GM12878 (cell line): ENCODE measurements around the gene TRRAP. TPM values are rescaled to one million over a fixed set of nuclear protein-coding genes. Genes with fewer than 3 reads are reported as not detected.

ENCODE experiments used
- ATAC-seq: fragments of 200-7000 bp; cut with Tn5 transposase; 3 replicates; pipeline ENCODE4 v1.9.1; 2020; ENCODE audit warnings: mild to moderate bottlenecking, moderate library complexity
- BruUV-seq: library from RNA; stranded (reverse); fragments of 400-500 nt; replicated peaks from 2 replicates; lab custom pipeline; 2021; lab: Mats Ljungman, UMichigan
- CTCF ChIA-PET: fragments of 300-600 bp; sonication (Branson Sonifier 250); formaldehyde crosslinking; extraction: SDS; loops from one replicate; lab custom pipeline; 2021; ENCODE audit warnings: inconsistent platforms; lab: Yijun Ruan, JAX
- POLR2A ChIA-PET: fragments of 350-600 bp; formaldehyde crosslinking; extraction: SDS; loops from one replicate; lab custom pipeline; 2021; ENCODE audit warnings: inconsistent platforms; lab: Charles Lee
- RAD21 ChIA-PET: fragments of 300-600 bp; sonication (Branson Sonifier 250); formaldehyde crosslinking; loops from one replicate; lab custom pipeline; 2023; ENCODE audit warnings: antibody characterized with exemption; ENCODE audit not compliant: unreplicated experiment; lab: Charles Lee
- SMC1A ChIA-PET: fragments of 300-600 bp; sonication (Branson Sonifier 250); formaldehyde crosslinking; loops from one replicate; lab custom pipeline; 2023; ENCODE audit not compliant: unreplicated experiment, uncharacterized antibody; lab: Charles Lee
- DNase-seq: peaks from one replicate; pipeline ENCODE4 v3.0.0-alpha.2; 2011; ENCODE audit warnings: low read depth, low spot score
- FAIRE-seq: peaks from 3 replicates; lab custom pipeline; 2011; peaks lifted over from hg19 to GRCh38; lab: Jason Lieb, UNC
- H2AFZ ChIP-seq: 2 replicates; pipeline ENCODE4 v1.6.0; 2011; ENCODE audit warnings: low read depth, low read length, control low read depth; ENCODE audit not compliant: control insufficient read depth
- H3K27ac ChIP-seq: 2 replicates; pipeline ENCODE4 v1.5.1; 2011; ENCODE audit warnings: control low read depth; ENCODE audit not compliant: control insufficient read depth, insufficient read depth
- H3K27me3 ChIP-seq, 2 experiments: replicated peaks in 1 of 2; 2 replicates each; pipeline versions ENCODE4 v1.6.0 to v1.6.1; 2011; ENCODE audit warnings: low read length in 1 of 2; ENCODE audit not compliant: control insufficient read depth in 2 of 2, insufficient read depth in 2 of 2
- H3K36me3 ChIP-seq, 2 experiments: 2 replicates each; pipeline ENCODE4 v1.5.1; 2011; ENCODE audit warnings: low read length in 1 of 2; ENCODE audit not compliant: control insufficient read depth in 2 of 2, insufficient read depth in 2 of 2
- H3K4me1 ChIP-seq: 2 replicates; pipeline ENCODE4 v1.6.1; 2011; ENCODE audit warnings: mild to moderate bottlenecking, low read length, moderate library complexity, mixed read lengths; ENCODE audit not compliant: control insufficient read depth, insufficient read depth
- H3K4me2 ChIP-seq: 2 replicates; pipeline ENCODE4 v1.6.0; 2011; ENCODE audit warnings: control low read depth; ENCODE audit not compliant: control insufficient read depth, insufficient read depth
- H3K4me3 ChIP-seq: fragments of 200-600 bp; sonication (generic); 2 replicates; pipeline ENCODE4 v1.5.1; 2016
- H3K79me2 ChIP-seq: 2 replicates; pipeline ENCODE4 v1.6.0; 2011; ENCODE audit warnings: low read length; ENCODE audit not compliant: control insufficient read depth, insufficient read depth
- H3K9ac ChIP-seq: 2 replicates; pipeline ENCODE4 v1.8.0; 2011; ENCODE audit warnings: low read length, control low read depth, mixed read lengths; ENCODE audit not compliant: control insufficient read depth, insufficient read depth
- H3K9me3 ChIP-seq: replicated peaks from 3 replicates; pipeline ENCODE4 v1.5.1; 2011; ENCODE audit warnings: mild to moderate bottlenecking, low read length; ENCODE audit not compliant: control insufficient read depth, insufficient read depth
- H4K20me1 ChIP-seq: 2 replicates; pipeline ENCODE4 v1.6.0; 2011; ENCODE audit not compliant: control insufficient read depth, insufficient read depth
- ASH2L ChIP-seq: fragments of 300-600, 200-600 bp; sonication (generic); IDR thresholded peaks from 2 replicates; pipeline ENCODE4 v1.6.1; 2017; ENCODE audit warnings: low read depth, mild to moderate bottlenecking, borderline replicate concordance
- BCLAF1 ChIP-seq: fragments of 450-650 bp; IDR thresholded peaks from 2 replicates; pipeline ENCODE4 v1.6.1; 2017; ENCODE audit warnings: antibody characterized with exemption, mild to moderate bottlenecking, moderate library complexity
- CEBPZ ChIP-seq: fragments of 150-350 bp; IDR thresholded peaks from 2 replicates; pipeline ENCODE4 v1.6.1; 2016; ENCODE audit warnings: low read depth, low read length
- DPF2 ChIP-seq: fragments of 450-650 bp; IDR thresholded peaks from 2 replicates; pipeline ENCODE4 v1.6.1; 2017; ENCODE audit warnings: mild to moderate bottlenecking
- EP300 ChIP-seq, 2 experiments: fragments of 150-350 bp in 1 of 2; IDR thresholded peaks; 2 replicates each; pipeline ENCODE4 v1.6.1; 2011 to 2012; ENCODE audit warnings: low read depth in 2 of 2, low read length in 2 of 2, borderline replicate concordance in 1 of 2, improper control_type of control experiment in 1 of 2, inconsistent platforms in 1 of 2; ENCODE audit not compliant: control insufficient read depth in 1 of 2
- FOXK2 ChIP-seq: fragments of 450-650 bp; IDR thresholded peaks from 2 replicates; pipeline ENCODE4 v1.6.1; 2017; ENCODE audit warnings: mild to moderate bottlenecking, moderate library complexity
- KAT2A ChIP-seq: conservative IDR thresholded peaks from 2 replicates; pipeline ENCODE4 v1.6.1; 2011; ENCODE audit warnings: low read depth, low read length; ENCODE audit not compliant: control insufficient read depth
- MAX ChIP-seq: IDR thresholded peaks from 2 replicates; pipeline ENCODE4 v1.6.1; 2012; ENCODE audit warnings: low read depth, low read length, improper control_type of control experiment
- NFIC ChIP-seq: IDR thresholded peaks from 2 replicates; pipeline ENCODE4 v1.6.1; 2012; ENCODE audit warnings: low read depth, mild to moderate bottlenecking, inconsistent platforms, low read length, moderate library complexity
- PBX3 ChIP-seq: IDR thresholded peaks from 2 replicates; pipeline ENCODE4 v1.6.1; 2011; ENCODE audit warnings: mild to moderate bottlenecking, low read depth, low read length, moderate library complexity; ENCODE audit not compliant: insufficient replicate concordance
- PML ChIP-seq: IDR thresholded peaks from 2 replicates; pipeline ENCODE4 v1.6.1; 2012; ENCODE audit warnings: low read length, inconsistent platforms
- SIN3A ChIP-seq: IDR thresholded peaks from 2 replicates; pipeline ENCODE4 v1.6.1; 2012; ENCODE audit warnings: low read depth, low read length, improper control_type of control experiment
- ZNF217 ChIP-seq: fragments of 450-650 bp; IDR thresholded peaks from 2 replicates; pipeline ENCODE4 v1.6.1; 2017; ENCODE audit warnings: antibody characterized with exemption, mild to moderate bottlenecking
- WGBS: methylation state at CpG from one replicate; pipeline ENCODE4 v1.1.6; 2016; ENCODE audit warnings: low lambda C conversion rate; ENCODE audit not compliant: insufficient replicate concordance, insufficient coverage; ENCODE audit errors: missing lambda C conversion rate; 5-methylcytosine and 5-hydroxymethylcytosine counted together
- in situ Hi-C: fragments of 300-500 bp; cut with MboI; formaldehyde crosslinking; loops from 9 replicates; pipeline ENCODE4 v1.14.3; 2018; ENCODE audit warnings: mixed read lengths
- intact Hi-C: fragments of 100-400 bp; cut with micrococcal nuclease; formaldehyde crosslinking; loops from one replicate; pipeline ENCODE4 v1.14.2; 2022; ENCODE audit not compliant: unreplicated experiment
- polyA plus RNA-seq, 11 experiments: library from polyadenylated mRNA; depleted of rRNA in 4 of 11; unstranded in 6 of 11; stranded (reverse) in 5 of 11; fragments of >200 nt; fragmentation: Nextera tagmentation in 4 of 11; fragmentation: Illumina TruSeq in 1 of 11; extraction: Ambion mirVana in 4 of 11; extraction: Trizol in 1 of 11; gene quantifications; 1 replicate in 1 of 11; 2 replicates in 10 of 11; pipeline versions ENCODE4 v1.2.1 to v1.2.3, GENCODE V29; 2011 to 2016; ENCODE audit warnings: inconsistent platforms in 2 of 11, missing spikeins in 2 of 11, low read depth in 1 of 11
- total RNA-seq, 4 experiments: library from RNA; depleted of rRNA in 3 of 4; stranded (reverse); fragments of >200 nt in 3 of 4; fragmentation: Illumina TruSeq in 1 of 4; extraction: Trizol in 1 of 4; gene quantifications; 2 replicates each; pipeline versions ENCODE4 v1.2.1 to v1.2.3, GENCODE V29; 2013 to 2021

TRRAP gene
- total and polyA plus RNA-seq, 10 of the 15 experiments (the other 5 are each of a cell fraction or from before 2014, with no cell fraction given): 1.1 to 39.3 (median 8.5) TPM

GRCh38 chr7:98933321-98933720 lies 55.0 kb downstream of the TRRAP start:
- CTCF ChIA-PET: no interaction called here

More at GRCh38 chr7:98933321-98933720, 55.0 kb downstream of the TRRAP start:
- Histone ChIP-seq H3K9ac (no peak overlapping the region), H3K79me2 (peaks cover 9% of the 10 kb centered on the region), H3K4me2 (no peak overlapping the region), H3K27ac (no peak overlapping the region), H3K4me3 (no peak overlapping the region), H3K4me1 (peaks cover 6% of the 10 kb centered on the region), H2AFZ (no peak overlapping the region), H4K20me1 (no peaks in the 10 kb centered on the region), H3K36me3 (peaks cover 22 to 42% of the 10 kb centered on the region in 2 experiments), H3K9me3 (no peaks in the 10 kb centered on the region), H3K27me3 (no peaks in the 10 kb centered on the region)
- SMC1A ChIA-PET: interaction anchor here (2.4 kb wide), 1 partner anchor 11 kb away, joined by 6 read pairs; no protein-coding TSS in a partner anchor
- no TSS peak for BruUV-seq
- TF ChIP-seq ZNF217 (no peak), PBX3 (no peak), DPF2 (no peak), ASH2L (no peak), MAX (no peak), BCLAF1 (no peak), PML (no peak), NFIC (no peak), EP300 (IDR thresholded peaks at IDR 0.05; ENCODE audit: borderline replicate concordance in 1 of 2, control insufficient read depth in 1 of 2, low read depth in 2 of 2, low read length in 2 of 2) (no peak), KAT2A (no peak), FOXK2 (no peak), SIN3A (no peak), CEBPZ (no peak)
- POLR2A ChIA-PET: no interaction called here
- intact Hi-C loops (no loop called here), in situ Hi-C loops (no loop called here)
- DNase-seq: no peak
- ATAC-seq: no peak
- RAD21 ChIA-PET: no interaction called here
- WGBS: over 99% methylated on average over 13 of the region's 13 CpGs
- FAIRE-seq: no peak
